Bronchus fibroblast of lung (primary cell): ENCODE results near the gene TMED8. TPM values are rescaled to one million over a fixed set of nuclear protein-coding genes. Genes with fewer than 3 reads are reported as not detected.

ENCODE experiments used
- total RNA-seq: library from RNA; depleted of rRNA; stranded (reverse); fragments of >200 nt; gene quantifications from 2 replicates; pipeline ENCODE4 v1.2.3, GENCODE V29; 2015

The TMED8 gene
- total RNA-seq, result 3.9 and 5.0 TPM in 2 replicates

GRCh38 chr14:77376771-77377501 is at the start of gene TMED8, which contains the start of gene SAMD15:
Gene TMED8 (minus strand): TSS chr14:77377094. CDS start chr14:77377053, 41 bp downstream.
Gene SAMD15 (plus strand): TSS chr14:77377379. CDS start chr14:77377419, 40 bp downstream.

GRCh38 chr14:77423423-77423822 is 46.5 kb upstream of the TMED8 start, which contains the start of gene NOXRED1:
Gene NOXRED1 (minus strand): TSS chr14:77423523. CDS start chr14:77422889, 634 bp downstream.

GRCh38 chr14:77320238-77320935 is 56.5 kb downstream of the TMED8 start, which contains the start of gene POMT2:
Gene POMT2 (minus strand): TSS chr14:77320883. CDS start chr14:77320681, 202 bp downstream.

Other genes starting within 250 kb of the TMED8 start
- gene ZDHHC22, start 235.3 kb downstream of the TMED8 start, total RNA-seq, result not detected in 2 replicates
- not detected in 2 replicates for gene TMEM63C, start 195.3 kb downstream of the TMED8 start, total RNA-seq
- gene NGB, start 105.9 kb downstream of the TMED8 start, total RNA-seq, result not detected in 2 replicates
- 10.3 and 13.1 TPM in 2 replicates for gene POMT2, start 56.2 kb downstream of the TMED8 start, total RNA-seq
- gene GSTZ1, start 56.1 kb downstream of the TMED8 start, total RNA-seq, result 31.8 and 34.8 TPM in 2 replicates
- gene SAMD15, start 285 bp upstream of the TMED8 start, total RNA-seq, result 0.45 and 1.0 TPM in 2 replicates
- not detected in 2 replicates for gene NOXRED1, start 46.4 kb upstream of the TMED8 start, total RNA-seq
- 21.7 and 22.2 TPM in 2 replicates for gene VIPAS39, start 80.5 kb upstream of the TMED8 start, total RNA-seq
- 123 and 136 TPM in 2 replicates for gene AHSA1, start 81.0 kb upstream of the TMED8 start, total RNA-seq
- gene ISM2, start 121.7 kb upstream of the TMED8 start, total RNA-seq, result 0.15 TPM in 1 of 2 replicates, not detected in the other
- gene SPTLC2, start 239.5 kb upstream of the TMED8 start, total RNA-seq, result 15.0 and 16.6 TPM in 2 replicates